Epithelial cell of esophagus (primary cell): ENCODE results near the gene HCFC1.

Experiments used
- DNase-seq: peaks from one replicate; pipeline ENCODE4 v3.0.0; 2010; ENCODE audit warnings: low read depth
- H3K4me3 ChIP-seq: 2 replicates; pipeline ENCODE4 v1.5.1; 2011; ENCODE audit warnings: mild to moderate bottlenecking, low read length, control low read depth
- TF ChIP-seq, protein P1 (sequence below): IDR thresholded peaks from 2 replicates; pipeline ENCODE4 v1.5.1; 2011; ENCODE audit warnings: low read depth, mild to moderate bottlenecking, low read length, control low read depth, inconsistent platforms; ENCODE audit not compliant: insufficient read depth; ENCODE audit errors: missing control alignments

HCFC1 gene

DNA sequence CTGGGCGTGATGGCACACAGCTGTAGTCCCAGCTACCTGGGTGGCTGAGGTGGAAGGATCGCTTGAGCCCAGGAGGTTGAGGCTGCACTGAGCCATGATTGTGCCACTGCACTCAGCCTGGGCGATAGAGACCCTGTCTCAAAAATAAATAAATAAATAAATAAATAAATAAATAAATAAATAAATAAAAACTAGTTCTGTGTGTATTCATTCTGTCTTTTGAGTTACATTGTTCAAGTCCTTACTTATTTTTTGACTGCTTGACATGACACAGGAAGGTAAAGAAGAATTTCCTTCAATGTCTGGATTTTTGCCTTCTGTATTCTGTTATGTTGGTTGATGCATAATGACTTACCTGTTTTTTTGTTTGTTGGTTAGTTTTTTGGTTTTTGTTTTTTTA is 34.6 kb downstream of the HCFC1 start:
- H3K4me3 ChIP-seq: no peak overlapping the region
- no peak for DNase-seq
- TF ChIP-seq, protein P1, sequence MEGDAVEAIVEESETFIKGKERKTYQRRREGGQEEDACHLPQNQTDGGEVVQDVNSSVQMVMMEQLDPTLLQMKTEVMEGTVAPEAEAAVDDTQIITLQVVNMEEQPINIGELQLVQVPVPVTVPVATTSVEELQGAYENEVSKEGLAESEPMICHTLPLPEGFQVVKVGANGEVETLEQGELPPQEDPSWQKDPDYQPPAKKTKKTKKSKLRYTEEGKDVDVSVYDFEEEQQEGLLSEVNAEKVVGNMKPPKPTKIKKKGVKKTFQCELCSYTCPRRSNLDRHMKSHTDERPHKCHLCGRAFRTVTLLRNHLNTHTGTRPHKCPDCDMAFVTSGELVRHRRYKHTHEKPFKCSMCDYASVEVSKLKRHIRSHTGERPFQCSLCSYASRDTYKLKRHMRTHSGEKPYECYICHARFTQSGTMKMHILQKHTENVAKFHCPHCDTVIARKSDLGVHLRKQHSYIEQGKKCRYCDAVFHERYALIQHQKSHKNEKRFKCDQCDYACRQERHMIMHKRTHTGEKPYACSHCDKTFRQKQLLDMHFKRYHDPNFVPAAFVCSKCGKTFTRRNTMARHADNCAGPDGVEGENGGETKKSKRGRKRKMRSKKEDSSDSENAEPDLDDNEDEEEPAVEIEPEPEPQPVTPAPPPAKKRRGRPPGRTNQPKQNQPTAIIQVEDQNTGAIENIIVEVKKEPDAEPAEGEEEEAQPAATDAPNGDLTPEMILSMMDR: no peak

DNA sequence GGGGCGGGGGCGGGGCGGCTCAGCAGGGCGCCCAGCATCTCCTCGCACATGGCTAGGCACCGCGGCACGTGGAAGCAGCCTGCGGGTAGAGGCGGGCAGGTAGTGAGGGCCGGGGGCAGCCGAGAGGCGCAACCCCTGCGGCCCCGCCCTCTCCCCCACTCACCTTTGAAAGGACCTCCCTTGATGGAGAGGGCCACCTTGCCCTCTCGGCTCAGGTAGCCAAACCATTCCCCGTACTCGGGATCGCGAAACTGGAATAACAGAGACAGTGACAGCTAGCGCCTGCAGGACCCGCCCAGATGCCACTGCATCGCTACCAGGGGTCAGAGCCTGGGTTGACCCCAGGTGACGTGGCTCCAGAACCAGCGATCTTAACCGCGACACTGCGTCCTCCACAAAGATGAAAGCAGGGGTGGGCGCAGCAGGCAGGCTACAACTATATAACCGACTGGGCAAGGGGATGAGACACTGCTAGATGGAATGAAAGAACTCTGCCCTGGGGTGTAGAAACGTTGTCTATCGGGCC is 36.2 kb downstream of the HCFC1 start:
- TF ChIP-seq, protein P1: no peak
- DNase-seq: no peak
- H3K4me3 ChIP-seq: peak overlapping the region; percentile 43

DNA sequence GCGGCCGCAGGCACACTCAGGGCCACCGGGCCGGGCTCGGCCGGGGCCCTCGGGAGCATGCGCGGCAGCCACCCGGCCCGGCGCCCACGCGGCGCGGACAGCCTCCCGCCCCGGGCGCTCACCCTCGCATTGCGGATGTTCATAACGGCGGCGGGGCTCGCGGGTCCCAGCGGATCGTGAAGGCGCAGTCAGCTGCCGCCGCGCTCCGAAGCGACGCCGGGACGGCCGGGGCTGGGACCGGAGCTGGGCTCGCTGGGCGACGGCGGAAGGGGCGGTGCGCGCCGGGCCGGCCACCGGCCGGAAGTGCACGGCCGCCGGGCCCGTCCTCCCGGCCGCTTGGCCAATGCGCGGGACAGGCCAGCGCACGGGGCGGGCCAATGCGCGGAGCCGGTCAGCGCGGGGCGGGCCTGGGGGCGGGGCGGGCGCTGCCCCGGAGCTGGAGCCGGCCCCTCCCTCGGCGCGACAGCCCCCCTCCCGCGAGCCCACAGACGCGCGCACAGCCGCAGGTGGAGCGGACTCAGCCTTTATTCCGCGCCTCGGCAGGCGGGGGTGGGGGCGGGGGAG is 36.8 kb downstream of the HCFC1 start, which contains the start of gene NAA10:
Gene NAA10, minus strand, starts transcription at position 276 of the 564 bp plus-strand sequence. Its CDS starts 133 bp downstream, at position 143.
- H3K4me3 ChIP-seq: peak within 1 kb of the TSS; percentile 56
- DNase-seq: peak; percentile 77
- TF ChIP-seq, protein P1: no peak

DNA sequence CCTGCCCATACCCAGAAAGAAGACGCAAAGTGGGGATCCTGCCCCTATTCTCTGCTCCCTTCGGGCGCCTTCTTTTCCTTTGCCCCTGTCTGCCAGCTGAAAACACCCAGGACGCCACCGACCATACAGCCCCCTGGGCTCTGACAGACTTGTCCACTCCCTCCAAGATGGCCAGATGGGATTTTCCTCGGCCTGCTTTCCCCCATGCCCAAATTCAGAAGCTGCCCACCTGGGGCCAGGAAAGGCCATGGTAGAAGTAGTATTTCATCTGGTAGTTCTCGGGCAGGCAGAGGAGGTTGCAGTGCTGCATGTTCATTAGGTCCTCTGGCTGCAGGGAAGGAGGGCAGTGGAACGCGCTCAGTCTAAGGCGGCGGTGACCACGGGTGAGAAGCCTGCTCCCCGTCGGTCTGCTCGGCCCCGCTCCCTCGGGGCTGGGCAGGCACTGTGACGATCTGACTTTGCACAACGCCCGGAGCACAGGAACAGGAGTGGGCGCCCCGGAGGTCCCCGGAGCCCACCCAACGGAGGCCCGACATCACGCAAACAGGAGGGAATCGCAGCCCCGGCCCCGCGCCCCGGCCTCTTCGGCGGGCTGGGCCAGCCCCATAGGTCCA is 37.4 kb downstream of the HCFC1 start:
- no peak for DNase-seq
- TF ChIP-seq, protein P1: no peak
- peak overlapping the region; percentile 56 for H3K4me3 ChIP-seq

DNA sequence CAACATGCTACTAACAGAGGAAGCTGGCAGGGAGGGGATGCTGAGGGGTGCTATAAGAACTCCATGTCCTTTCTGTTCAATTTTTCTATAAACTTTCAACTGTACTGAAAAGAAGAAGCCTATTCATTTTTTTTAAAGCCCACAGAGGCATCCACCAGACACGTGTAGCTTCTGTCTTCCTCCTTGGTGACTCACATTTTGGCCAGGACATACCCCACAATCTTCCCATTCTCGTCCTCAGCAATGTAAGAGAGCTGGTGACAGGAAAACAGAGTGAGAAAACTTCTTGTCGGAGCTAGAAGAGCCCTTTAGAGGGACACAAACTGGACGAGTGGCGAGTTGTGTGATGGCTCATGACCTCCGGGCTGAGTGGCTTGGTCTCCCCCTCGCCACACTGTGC is 37.9 kb downstream of the HCFC1 start:
- peak; percentile 29 for DNase-seq
- TF ChIP-seq, protein P1: no peak
- peak overlapping the region; percentile 56 for H3K4me3 ChIP-seq

DNA sequence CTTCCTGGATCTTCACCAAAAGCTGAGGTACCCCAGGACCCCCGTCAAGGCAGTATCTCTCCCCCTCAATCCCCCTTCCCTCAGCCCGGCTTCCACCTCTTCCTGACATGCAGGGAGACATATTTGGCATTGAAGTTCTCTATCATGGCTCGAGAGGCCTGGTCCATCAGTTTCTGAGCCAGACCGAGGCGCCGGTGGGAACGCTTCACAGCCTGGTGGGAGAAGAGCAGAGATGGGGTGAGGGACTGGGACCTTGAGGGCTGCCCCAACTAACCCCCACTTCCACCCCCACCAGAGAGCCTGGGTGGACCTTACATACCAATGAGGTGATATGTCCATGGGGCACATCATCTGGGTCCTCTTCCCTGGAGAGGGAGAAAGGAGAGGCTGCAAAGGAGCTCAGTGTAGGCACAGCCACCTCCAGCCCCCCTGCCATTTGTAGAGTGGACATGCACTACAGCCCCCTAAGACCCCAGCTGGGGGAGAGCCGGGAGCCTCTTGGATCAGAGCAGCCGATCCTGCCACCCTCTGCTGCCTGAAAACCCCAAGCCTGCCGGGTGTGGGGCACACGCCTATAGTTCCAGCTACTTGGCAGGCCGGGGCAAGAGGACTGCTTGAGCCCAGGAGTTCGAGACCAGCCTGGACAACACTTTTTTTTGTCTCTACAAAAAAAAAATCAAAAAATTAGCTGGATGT is 39.2 kb downstream of the HCFC1 start:
- H3K4me3 ChIP-seq: no peak overlapping the region
- TF ChIP-seq, protein P1: no peak
- no peak for DNase-seq
